22Rv1 (cell line): ENCODE data around the gene DUSP12.

Experiments
- H3K27ac ChIP-seq: fragments of 450-650 bp; 2 replicates; pipeline ENCODE4 v1.5.1; 2017
- ZFX ChIP-seq: fragments of 450-650 bp; IDR thresholded peaks from 2 replicates; pipeline ENCODE4 v1.6.1; 2017; ENCODE audit warnings: antibody characterized with exemption, borderline replicate concordance
- TF ChIP-seq, protein P1 (sequence below): fragments of 450-650 bp; IDR thresholded peaks from 2 replicates; pipeline ENCODE4 v1.5.1; 2017; ENCODE audit warnings: mild to moderate bottlenecking

DUSP12 gene

DNA sequence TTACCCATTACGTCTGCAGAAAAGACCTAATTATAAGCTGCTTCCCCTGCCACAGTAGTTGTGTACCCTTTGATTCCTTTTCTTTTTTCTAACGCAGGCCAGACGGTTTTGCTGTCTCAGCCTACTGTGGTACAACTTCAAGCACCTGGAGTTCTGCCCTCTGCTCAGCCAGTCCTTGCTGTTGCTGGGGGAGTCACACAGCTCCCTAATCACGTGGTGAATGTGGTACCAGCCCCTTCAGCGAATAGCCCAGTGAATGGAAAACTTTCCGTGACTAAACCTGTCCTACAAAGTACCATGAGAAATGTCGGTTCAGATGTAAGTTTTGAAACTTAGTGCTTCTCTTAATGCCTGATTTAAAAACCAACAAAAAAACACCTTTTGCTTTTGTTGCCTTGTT is 52.4 kb downstream of the DUSP12 start:
- TF ChIP-seq, protein P1, sequence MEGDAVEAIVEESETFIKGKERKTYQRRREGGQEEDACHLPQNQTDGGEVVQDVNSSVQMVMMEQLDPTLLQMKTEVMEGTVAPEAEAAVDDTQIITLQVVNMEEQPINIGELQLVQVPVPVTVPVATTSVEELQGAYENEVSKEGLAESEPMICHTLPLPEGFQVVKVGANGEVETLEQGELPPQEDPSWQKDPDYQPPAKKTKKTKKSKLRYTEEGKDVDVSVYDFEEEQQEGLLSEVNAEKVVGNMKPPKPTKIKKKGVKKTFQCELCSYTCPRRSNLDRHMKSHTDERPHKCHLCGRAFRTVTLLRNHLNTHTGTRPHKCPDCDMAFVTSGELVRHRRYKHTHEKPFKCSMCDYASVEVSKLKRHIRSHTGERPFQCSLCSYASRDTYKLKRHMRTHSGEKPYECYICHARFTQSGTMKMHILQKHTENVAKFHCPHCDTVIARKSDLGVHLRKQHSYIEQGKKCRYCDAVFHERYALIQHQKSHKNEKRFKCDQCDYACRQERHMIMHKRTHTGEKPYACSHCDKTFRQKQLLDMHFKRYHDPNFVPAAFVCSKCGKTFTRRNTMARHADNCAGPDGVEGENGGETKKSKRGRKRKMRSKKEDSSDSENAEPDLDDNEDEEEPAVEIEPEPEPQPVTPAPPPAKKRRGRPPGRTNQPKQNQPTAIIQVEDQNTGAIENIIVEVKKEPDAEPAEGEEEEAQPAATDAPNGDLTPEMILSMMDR: no peak
- no peak for TF ChIP-seq ZFX
- no peak overlapping the region for H3K27ac ChIP-seq

DNA sequence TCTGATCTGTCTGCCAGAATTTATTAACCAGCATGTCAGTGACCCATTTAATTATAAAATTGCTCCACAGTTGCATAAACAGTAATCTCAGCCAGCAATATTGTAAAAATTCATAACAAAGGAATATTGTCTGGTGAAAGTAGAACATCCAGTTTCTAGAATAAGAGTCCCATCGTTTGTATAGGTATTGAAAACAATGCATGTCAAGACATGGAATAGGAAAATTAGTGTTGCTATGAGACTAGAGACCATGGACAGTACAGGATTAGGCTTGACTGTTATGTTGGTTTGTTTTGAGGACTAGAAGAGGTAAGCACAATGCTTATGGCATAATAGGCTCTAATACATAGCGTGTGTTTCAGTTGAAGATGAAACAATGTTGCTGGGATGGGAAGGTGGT is 53.6 kb downstream of the DUSP12 start:
- TF ChIP-seq ZFX: no peak
- TF ChIP-seq, protein P1: no peak
- no peak overlapping the region for H3K27ac ChIP-seq

DNA sequence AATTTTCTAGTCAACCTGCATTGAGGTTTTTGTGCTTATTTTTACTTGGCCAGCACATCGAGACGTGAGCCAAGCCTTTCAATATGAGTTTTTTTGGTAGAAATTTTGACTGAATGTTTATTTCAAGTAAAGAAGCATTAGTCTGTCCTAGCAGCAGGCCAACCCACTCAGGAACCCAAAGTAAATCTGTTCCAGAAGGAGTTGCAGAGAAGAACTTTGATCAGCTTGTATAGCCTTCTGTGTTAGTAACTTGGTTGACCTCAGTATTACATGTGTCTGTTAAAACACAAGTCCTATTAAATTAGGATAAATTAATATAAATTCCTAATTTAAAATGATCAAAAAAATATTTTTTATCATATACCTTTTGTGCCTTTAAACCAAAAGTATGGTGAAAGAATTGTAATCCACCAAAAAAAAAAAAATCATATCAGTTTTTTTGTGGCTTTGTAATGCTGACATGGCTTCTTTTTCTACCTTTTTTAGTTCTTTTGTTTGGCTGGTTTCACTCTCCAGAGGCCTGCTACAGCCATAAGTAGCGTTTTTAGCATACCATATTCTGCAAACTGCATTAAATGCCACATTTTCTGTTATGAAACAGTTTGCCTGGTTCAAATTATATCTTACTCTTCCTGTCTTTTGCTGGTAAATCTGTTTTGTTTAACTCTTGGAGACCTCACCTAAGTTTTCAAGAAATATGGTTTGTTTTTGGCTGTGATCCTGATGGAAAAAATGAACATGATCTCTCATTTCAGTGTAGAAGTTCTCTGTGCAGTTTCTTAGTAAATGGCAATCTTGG is 56.0 kb downstream of the DUSP12 start:
- TF ChIP-seq ZFX: no peak
- TF ChIP-seq, protein P1: no peak
- no peak overlapping the region for H3K27ac ChIP-seq
